A204.1 (cell line): ENCODE results near the gene GNAL.
"Not testable (repeated sequence)": the region's sequence is repeated elsewhere in the genome, so short reads cannot be mapped to it uniquely, and the experiment has no call there.

Experiments used
- FAIRE-seq: peaks from 2 replicates; lab custom pipeline; 2012; peaks lifted over from hg19 to GRCh38; lab: Jason Lieb, UNC

Gene GNAL

DNA sequence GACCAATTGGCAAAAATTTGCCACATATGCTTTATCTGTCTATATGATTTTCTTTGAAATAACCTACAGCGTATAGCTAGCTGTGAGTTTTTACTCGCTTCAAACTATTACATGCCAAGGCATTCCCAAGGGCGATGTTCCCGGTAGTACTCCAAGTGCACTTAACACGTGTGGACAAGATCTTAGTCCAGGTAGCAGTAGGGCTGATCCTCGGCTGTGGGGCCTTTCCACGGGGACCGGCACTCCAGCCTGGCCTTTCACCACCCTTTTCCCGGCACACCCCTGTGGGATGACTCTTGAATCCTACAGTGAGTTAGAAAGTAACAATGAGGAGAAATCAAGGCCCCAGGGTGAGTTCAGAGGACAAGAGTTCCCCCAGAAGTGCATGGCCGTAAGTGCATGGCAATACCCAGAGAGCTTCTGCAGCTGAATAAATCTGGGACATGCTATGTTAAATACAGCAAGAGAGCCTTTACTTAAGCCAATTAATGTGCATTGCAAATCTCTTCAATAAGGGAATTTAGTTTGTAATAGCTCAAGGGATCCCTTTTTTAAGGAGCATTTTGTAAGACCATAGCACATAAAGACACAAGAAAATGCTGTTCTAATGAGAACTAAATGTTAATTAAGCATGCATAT, 188.6 kb downstream of the GNAL start:
- FAIRE-seq: no peak

DNA sequence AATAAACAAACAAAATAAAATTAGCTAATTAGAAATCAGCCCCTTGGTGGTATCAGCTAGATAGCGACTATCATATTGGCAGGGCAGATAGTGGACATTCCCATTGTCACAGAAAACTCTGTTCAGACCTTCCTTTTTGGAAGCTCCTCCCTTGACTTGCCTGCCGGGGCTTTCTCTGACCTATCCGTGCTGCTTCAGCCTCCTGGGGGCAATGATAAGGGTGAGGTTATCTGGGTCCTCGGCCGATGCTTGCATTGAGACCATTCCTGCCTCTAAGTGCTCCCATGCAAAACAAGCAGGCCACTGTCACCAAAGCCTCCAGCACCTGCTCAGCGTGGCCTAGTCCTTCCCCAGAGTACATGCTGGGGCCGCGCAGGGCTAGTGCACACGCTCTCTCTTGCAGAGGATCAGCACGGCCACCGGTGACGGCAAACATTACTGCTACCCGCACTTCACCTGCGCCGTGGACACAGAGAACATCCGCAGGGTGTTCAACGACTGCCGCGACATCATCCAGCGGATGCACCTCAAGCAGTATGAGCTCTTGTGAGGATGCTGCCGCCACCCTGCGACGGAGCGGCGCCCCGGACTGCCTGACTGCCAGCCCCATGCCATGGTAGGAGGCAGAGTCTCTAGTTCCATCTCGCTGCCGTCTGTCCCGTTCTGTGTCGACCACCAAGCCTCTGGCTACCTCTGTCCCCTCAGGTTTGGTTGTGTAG, 191.7 kb downstream of the GNAL start:
- no peak for FAIRE-seq

GRCh38 chr18:11882636-11883035, 193.6 kb downstream of the GNAL start:
- FAIRE-seq: no peak

- FAIRE-seq: no peak
These were observed 194.1 kb downstream of the GNAL start for GRCh38 chr18:11883153-11883552.

GRCh38 chr18:11884396-11885030, 195.4 kb downstream of the GNAL start:
- FAIRE-seq: no peak

DNA sequence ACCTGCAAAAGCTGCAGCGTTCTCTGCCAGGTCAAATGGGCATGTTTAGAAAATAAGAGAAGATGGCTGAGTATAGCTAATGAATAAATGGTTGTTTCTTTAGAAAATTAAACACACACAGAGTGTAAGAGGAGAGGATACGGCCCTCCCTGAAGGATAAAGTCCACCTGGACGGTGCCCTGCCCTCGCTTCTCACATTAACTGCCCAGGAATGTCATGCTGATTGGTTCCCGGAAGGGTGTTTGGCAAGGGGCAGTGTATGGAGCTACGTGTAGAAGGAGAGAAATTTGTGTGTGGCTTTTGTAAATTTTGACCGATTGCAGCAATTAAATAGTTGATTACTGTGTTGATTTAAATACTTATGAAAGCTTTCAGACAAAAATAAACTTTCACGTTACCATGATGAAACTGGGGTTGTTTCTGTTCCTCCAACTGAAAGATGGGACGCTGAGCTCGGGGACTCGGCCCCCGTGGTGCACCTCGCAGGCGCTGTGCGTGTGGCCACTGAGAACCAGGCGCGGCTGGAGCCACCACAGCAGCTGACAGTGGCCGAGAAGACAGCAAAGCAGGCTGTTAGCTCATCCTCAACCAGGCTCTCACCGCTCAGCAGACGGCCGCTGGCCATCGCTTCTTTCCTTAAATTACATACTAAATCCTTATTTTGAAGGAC, 196.3 kb downstream of the GNAL start:
- FAIRE-seq: no peak

DNA sequence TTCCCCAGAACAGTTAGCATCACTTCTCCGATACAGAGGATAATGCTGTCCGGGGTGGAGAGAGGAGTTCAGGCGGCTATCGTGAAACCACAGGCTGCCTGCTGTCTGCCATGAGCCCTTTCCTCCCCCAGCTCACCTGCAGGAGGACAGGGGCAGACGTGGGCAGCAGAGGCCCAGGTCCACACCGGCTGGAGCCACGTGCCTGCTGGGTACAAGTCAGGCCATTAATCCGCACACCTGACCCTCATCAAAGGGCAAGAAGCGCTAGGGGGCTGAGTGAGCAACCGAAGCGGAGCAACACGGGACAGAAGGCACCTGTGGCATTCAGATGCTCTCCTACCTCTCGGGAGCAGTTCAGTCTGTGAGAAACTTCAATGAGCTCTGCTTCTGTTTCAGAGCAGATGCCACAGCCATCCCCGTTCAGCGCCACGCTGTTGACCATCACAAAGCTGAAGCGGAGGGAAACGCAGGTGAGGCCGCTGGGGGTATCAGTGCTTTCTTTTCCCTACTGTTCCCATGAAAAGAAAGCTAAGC, 197.6 kb downstream of the GNAL start:
- FAIRE-seq: no peak

DNA sequence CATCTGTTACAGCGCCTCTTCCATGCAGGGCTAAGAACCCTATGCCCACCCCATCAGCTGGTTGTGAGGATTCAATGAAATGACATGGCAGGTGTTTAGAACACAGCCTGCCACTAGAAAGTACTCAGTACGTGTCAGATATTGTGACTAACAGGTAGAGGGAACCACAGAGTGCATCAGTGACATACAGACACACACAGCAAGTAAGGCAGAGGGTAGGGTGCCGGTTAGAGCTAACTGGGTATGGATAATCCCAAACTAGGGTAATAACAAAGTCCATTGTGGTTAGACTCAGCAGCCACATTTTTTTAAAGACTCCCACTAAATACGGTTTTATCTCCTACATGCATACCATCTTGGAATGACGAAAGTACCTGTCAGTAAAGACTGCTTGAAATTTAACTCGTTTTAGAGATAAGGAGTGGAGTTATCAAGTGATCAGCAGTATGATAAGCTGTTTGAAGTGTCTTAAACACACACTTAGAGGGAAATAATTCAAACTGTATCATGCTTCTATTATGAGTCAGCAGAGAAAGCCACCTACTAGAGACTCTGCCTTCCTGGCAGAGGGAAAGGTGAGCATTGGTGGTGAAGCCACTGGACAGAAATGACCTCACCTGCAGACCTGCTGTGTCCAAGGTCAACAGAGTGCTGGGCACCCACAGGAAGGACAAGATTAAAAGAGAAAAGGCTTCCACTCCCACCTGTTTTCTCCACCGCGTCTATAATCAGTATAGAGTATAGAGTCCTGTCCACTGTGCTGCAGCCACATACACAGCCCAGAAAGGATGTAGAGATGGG, 198.5 kb downstream of the GNAL start:
- FAIRE-seq: no peak

- FAIRE-seq: no peak
These were observed 199.7 kb downstream of the GNAL start for GRCh38 chr18:11888726-11889125.

- no peak for FAIRE-seq
These were observed 200.2 kb downstream of the GNAL start for GRCh38 chr18:11889284-11889683.

DNA sequence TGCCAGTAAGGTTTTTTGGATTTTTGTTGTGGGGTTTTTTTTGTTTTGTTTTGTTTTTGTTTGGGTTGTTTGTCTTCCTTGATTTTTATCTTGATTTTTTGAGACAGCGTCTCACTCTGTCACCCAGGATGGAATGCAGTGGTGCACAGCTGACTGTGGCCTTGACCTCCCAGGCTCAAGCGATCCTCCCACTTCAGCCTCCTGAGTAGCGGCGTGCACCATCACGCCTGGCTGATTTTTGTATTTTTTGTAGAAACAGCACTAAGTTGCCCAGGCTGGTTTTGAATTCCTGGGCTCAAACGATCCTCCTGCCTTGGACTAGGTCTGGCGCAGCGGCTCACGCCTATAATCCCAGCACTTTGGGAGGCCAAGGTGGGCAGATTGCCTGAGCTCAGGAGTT, 202.7 kb downstream of the GNAL start:
- FAIRE-seq: no peak

GRCh38 chr18:11892438-11892837, 203.4 kb downstream of the GNAL start:
- not testable (repeated sequence) for FAIRE-seq

DNA sequence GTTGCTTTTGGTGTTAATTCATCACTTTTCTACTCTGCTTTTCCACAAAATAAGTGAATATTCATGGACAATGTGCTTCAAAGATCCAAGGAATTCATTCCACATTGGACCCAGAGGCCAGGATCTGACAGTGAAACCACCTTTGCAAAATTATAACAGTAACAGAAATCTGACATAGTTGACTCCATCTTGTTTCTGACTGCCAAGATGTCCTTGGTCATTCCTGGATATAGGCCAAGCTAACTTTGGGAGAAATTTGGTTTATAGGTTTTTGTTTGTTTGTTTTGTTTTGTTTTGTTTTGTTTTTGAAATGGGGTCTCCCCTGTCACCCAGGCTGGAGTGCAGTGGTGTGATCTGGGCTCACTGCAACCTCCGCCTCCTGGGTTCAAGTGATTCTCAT, 208.7 kb downstream of the GNAL start:
- FAIRE-seq: no peak

GRCh38 chr18:11899063-11899462, 210.0 kb downstream of the GNAL start:
- no peak for FAIRE-seq

DNA sequence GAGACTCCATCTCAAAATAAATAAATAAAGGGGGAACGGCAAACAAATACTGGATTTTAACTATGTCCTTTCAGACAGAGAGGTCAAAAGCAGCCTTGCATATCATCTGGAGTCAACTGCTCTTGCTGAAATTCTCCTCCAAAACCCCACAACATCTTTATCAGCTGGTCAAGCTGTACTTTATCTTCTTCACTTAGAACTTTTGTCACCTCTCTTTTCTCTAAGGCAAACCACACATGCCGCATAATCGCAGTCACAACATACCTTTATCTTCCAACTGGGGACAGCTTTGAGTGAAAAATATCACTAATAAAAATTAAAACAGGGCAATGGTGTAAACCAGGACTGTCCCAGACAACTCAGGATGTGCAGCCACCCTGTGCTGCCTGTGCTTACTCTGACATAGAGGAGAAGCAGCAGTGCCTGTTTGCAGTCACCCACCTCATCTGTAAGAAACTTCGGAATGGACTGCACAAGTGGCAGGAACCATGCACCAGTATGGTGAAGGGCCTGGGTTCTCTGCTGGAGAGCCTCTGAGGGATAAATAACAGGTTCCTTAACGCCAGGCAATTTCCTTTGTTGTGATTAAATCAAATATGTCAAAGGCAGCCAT, 212.9 kb downstream of the GNAL start:
- FAIRE-seq: no peak

- no peak for FAIRE-seq
These were observed 213.6 kb downstream of the GNAL start for GRCh38 chr18:11902522-11903292.

DNA sequence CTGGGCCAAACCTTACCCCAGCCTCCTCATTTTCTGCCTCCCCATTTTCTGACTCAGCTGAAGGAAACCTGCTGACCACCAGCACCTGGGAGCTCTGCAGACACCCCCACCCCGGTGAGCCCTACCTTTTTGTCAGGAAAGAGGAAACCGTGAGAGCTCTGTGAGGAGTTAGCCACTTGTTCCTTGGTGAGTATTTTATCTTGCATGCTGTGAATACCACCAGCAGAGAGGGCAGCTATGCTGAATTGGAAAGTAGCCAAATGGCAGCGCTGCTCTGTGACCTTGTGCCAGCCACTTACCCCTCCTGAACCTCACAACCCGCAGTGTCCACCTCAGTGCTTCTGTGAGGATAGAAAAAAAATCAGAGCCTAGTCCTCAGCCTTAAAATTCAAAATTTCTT, 216.5 kb downstream of the GNAL start:
- FAIRE-seq: no peak

DNA sequence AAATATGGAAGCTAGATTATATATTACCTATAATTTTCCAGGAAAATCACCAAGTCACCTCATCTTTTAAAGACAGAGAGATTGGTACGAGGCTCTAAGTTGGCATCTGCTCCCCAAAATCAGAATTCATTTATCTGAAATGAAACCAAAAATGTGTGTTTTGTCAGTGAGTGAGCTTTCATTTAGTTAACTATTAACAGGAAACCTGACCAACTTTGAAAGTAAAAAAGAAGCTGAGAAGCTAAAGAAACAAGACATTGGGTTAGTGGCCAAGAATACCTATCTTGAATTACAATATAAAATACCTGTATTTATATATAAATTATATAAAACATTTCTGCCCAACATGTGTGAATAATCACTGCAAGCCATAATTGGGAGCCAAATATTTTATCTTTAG, 217.1 kb downstream of the GNAL start:
- FAIRE-seq: no peak

DNA sequence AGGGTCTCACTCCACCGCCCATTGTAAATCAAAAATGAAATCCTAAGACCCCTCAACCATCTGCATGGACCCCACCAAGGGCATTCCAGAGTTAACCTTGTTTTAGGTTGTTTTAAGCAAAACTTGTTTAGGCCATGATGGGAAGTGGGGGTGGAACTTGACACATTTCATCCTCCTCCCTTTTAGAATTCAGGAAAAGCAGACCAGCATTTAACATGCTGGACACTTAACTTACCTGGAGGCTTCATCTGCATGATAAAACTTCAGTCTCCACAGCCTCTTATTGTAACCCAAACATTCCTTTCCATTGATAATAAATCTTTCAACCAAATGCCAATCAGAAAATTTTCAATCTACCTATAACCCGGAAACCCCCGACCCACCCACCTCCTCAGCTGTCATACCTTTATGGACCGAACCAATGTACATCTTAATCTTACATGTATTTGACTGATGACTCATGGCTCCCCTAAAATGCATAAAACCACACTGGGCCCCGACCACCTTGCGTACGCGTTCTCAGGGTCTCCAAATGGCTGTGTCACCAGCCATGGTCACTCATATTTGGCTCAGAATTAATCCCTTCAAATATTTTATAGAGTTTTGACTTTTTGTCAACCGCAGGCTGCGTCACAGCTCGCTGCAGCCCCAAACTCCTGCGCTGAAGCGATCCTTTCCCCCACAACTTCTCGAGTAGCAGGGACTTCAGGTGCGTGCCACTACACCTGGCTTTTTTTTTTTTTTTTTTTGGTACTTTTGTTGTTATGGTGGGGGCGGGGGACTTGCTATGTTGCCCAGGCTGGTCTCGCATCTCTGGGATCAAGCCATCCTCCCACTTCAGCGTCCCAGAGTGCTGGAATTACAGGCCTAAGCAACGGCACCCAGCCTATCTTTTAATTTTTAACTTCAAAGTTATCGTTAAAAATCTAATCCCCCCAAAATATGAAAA, 218.1 kb downstream of the GNAL start:
- no peak for FAIRE-seq
